Right lobe of liver (tissue), 4 donors: ENCODE data around the gene NME8.

Experiments
- POLR2A ChIP-seq: fragments of 450-650 bp; IDR thresholded peaks from one replicate; pipeline ENCODE4 v1.6.1; 2017; ENCODE audit warnings: antibody characterized with exemption, mild to moderate bottlenecking
- TF ChIP-seq, protein P1 (sequence below), 4 donors: fragments of 200-600 bp in 3 of 4; fragments of 450-650 bp in 1 of 4; IDR thresholded peaks; one replicate each; pipeline versions ENCODE4 v1.5.1 to v1.8.0; 2016 to 2022; ENCODE audit warnings: antibody characterized with exemption in 4 of 4, mild to moderate bottlenecking in 2 of 4
- donor health status: DM: no; HTN: no; CAD: no.
- donor health status: DM: no; HTN: no; CAD: no.
- donor health status: DM: no; HTN: yes; CAD: no.

DNA sequence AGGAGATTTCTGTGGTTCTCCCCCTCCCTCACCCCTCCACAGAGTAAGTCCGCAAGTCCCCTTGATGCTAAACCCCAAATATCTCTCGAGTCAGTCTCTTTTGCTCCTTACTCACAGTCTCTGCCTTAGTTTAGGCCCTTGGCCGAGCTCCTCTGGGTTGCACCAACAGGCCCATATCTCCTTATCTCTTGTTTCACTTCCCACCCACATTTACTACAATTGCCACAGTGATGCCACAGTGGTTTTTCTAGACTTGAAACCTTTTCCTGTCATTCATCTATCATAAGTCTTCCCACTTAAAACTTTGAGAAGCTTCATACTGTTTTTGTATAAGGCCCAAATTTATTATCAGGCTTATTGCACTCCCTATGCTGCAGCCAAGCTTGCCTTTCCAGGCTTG lies 23.4 kb upstream of the NME8 start:
- TF ChIP-seq POLR2A: no peak
- TF ChIP-seq, protein P1, sequence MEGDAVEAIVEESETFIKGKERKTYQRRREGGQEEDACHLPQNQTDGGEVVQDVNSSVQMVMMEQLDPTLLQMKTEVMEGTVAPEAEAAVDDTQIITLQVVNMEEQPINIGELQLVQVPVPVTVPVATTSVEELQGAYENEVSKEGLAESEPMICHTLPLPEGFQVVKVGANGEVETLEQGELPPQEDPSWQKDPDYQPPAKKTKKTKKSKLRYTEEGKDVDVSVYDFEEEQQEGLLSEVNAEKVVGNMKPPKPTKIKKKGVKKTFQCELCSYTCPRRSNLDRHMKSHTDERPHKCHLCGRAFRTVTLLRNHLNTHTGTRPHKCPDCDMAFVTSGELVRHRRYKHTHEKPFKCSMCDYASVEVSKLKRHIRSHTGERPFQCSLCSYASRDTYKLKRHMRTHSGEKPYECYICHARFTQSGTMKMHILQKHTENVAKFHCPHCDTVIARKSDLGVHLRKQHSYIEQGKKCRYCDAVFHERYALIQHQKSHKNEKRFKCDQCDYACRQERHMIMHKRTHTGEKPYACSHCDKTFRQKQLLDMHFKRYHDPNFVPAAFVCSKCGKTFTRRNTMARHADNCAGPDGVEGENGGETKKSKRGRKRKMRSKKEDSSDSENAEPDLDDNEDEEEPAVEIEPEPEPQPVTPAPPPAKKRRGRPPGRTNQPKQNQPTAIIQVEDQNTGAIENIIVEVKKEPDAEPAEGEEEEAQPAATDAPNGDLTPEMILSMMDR (IDR thresholded peaks at IDR 0.05): no peak
